ENCODE data around the gene KIAA0040.

GRCh38 chr1:175124861-175125260, 67.7 kb downstream of the KIAA0040 start:
- TF ChIP-seq NFE2L1 (CRISPR knock-in tag; IDR thresholded peaks at IDR 0.05): no peak
- no peak for TF ChIP-seq CTCF (IDR thresholded peaks at IDR 0.05)
- no peak for TF ChIP-seq OVOL2 (CRISPR knock-in tag; IDR thresholded peaks at IDR 0.05; ENCODE audit: borderline replicate concordance)
- TF ChIP-seq SP1 (CRISPR knock-in tag; conservative IDR thresholded peaks at IDR 0.05): no peak
- TF ChIP-seq MAX (CRISPR knock-in tag; IDR thresholded peaks at IDR 0.05): no peak
- no peak for TF ChIP-seq ZNF512 (CRISPR knock-in tag; IDR thresholded peaks at IDR 0.05; ENCODE audit: borderline replicate concordance)
- TF ChIP-seq NR3C1 (CRISPR knock-in tag; conservative IDR thresholded peaks at IDR 0.05; ENCODE audit: low read depth): no peak
- no peak for TF ChIP-seq FOXP1 (CRISPR knock-in tag; IDR thresholded peaks at IDR 0.05; ENCODE audit: borderline replicate concordance)
- TF ChIP-seq NR2C2 (CRISPR knock-in tag; IDR thresholded peaks at IDR 0.05): no peak

Measured in WTC11 (cell line).